Vagina (tissue), 2 donors: ENCODE results near the gene GNGT2.

Experiments
- CTCF ChIP-seq, 3 experiments: fragments of 450-650 bp in 2 of 3; fragments of 200-600 bp in 1 of 3; sonication (generic) in 1 of 3; IDR thresholded peaks; one replicate each; pipeline ENCODE4 v1.5.1; 2017 to 2019; ENCODE audit warnings: antibody characterized with exemption in 3 of 3, mild to moderate bottlenecking in 2 of 3, moderate library complexity in 2 of 3
- POLR2A ChIP-seq, 2 donors: fragments of 450-650 bp; IDR thresholded peaks; one replicate each; pipeline ENCODE4 v1.6.1; 2017; ENCODE audit warnings: antibody characterized with exemption in 2 of 2, mild to moderate bottlenecking in 2 of 2, moderate library complexity in 2 of 2
- POLR2AphosphoS5 ChIP-seq, 2 donors: sonication (generic); formaldehyde crosslinking; IDR thresholded peaks; one replicate each; pipeline ENCODE4 v1.9.0; 2017; ENCODE audit warnings: antibody characterized with exemption in 2 of 2, mild to moderate bottlenecking in 2 of 2, low read depth in 1 of 2; ENCODE audit not compliant: insufficient read depth in 1 of 2

- TF ChIP-seq CTCF (IDR thresholded peaks at IDR 0.05) (no peak), POLR2AphosphoS5 (IDR thresholded peaks at IDR 0.05; ENCODE audit: insufficient read depth in 1 of 2, low read depth in 1 of 2) (no peak), POLR2A (IDR thresholded peaks at IDR 0.05) (no peak)
Observed at GRCh38 chr17:49201481-49201927, 8.9 kb downstream of the GNGT2 start.
